HG03135 (cell line): ENCODE results near the gene ATP5F1D.

Experiments
- ATAC-seq: cut with Tn5 transposase; IDR thresholded peaks from one replicate; pipeline ENCODE4 v1.9.1; 2021; ENCODE audit warnings: mild to moderate bottlenecking, moderate library complexity; ENCODE audit not compliant: unreplicated experiment

The ATP5F1D gene

GRCh38 chr19:1231729-1232637 lies 9.6 kb upstream of the ATP5F1D start:
- no peak for ATAC-seq

- ATAC-seq: no peak
These were observed 8.9 kb upstream of the ATP5F1D start for GRCh38 chr19:1232652-1233072.

GRCh38 chr19:1233115-1233667 lies 8.4 kb upstream of the ATP5F1D start:
- ATAC-seq: no peak

GRCh38 chr19:1234051-1234954 lies 7.2 kb upstream of the ATP5F1D start:
- ATAC-seq: no peak

- no peak for ATAC-seq
These were observed 6.6 kb upstream of the ATP5F1D start for GRCh38 chr19:1234955-1235380.

- ATAC-seq: no peak
These were observed 5.7 kb upstream of the ATP5F1D start for GRCh38 chr19:1235625-1236538.

GRCh38 chr19:1236576-1236975 lies 5.0 kb upstream of the ATP5F1D start:
- no peak for ATAC-seq

- ATAC-seq: no peak
These were observed 4.4 kb upstream of the ATP5F1D start for GRCh38 chr19:1237027-1237659.

GRCh38 chr19:1237754-1238368 lies 3.7 kb upstream of the ATP5F1D start, which contains the start of gene CBARP:
TSS of gene CBARP (minus strand) at chr19:1238005. CDS start at chr19:1236100, 1,905 bp downstream.
- ATAC-seq: no peak

- ATAC-seq: no peak
These were observed 2.9 kb upstream of the ATP5F1D start for GRCh38 chr19:1238369-1239303.

GRCh38 chr19:1239420-1239795 lies 2.1 kb upstream of the ATP5F1D start:
- no peak for ATAC-seq

GRCh38 chr19:1239796-1240737 lies 1.5 kb upstream of the ATP5F1D start:
- ATAC-seq: peak; percentile 25

GRCh38 chr19:1240925-1241324 lies 626 bp upstream of the ATP5F1D start:
- no peak for ATAC-seq

- ATAC-seq: no peak
These were observed 2.5 kb downstream of the ATP5F1D start for GRCh38 chr19:1243768-1244692.

- no peak for ATAC-seq
These were observed 3.3 kb downstream of the ATP5F1D start for GRCh38 chr19:1244693-1245451.
